ENCODE results near the gene APOL5. TPM values are rescaled to one million over a fixed set of nuclear protein-coding genes. Genes with fewer than 3 reads are reported as not detected.

The APOL5 gene
- polyA plus RNA-seq, 1 of the 3 experiments (the other 2 are of a cell fraction): not detected

GRCh38 chr22:35681454-35682052 lies 36.1 kb upstream of the APOL5 start:
- ChIA-PET POLR2A (no interaction called here), CTCF (interaction anchor here (0.9 kb wide), 1 partner anchor 25 kb away, joined by 3 read pairs; no protein-coding TSS in a partner anchor)
- H4K20me1 ChIP-seq (ENCODE audit: insufficient read depth): no peaks in the 10 kb centered on the region
- H3K79me2 ChIP-seq (ENCODE audit: insufficient read depth): no peaks in the 10 kb centered on the region
- H3K27me3 ChIP-seq (ENCODE audit: insufficient read depth): no peaks in the 10 kb centered on the region
- H3K27ac ChIP-seq (ENCODE audit: low read depth in 2 of 2, low read length in 1 of 2): no peak overlapping the region
- no peaks in the 10 kb centered on the region for H3K9me2 ChIP-seq
- H3K4me3 ChIP-seq (ENCODE audit: low read depth in 2 of 2, low read length in 1 of 2): no peak overlapping the region
- H3K4me2 ChIP-seq: no peak overlapping the region
- H3K4me1 ChIP-seq (ENCODE audit: control insufficient read depth in 1 of 2, insufficient read depth in 2 of 2, low read depth in 1 of 2, low read length in 1 of 2): no peaks in the 10 kb centered on the region
- WGBS (ENCODE audit: low lambda C conversion rate): 42% methylated on average over 4 of the region's 4 CpGs
- TF ChIP-seq JUND (IDR thresholded peaks at IDR 0.05) (no peak), ELF1 (IDR thresholded peaks at IDR 0.05) (no peak), MXI1 (IDR thresholded peaks at IDR 0.05; ENCODE audit: low read depth, low read length) (no peak), POLR2AphosphoS5 (IDR thresholded peaks at IDR 0.05; ENCODE audit: low read depth, low read length) (no peak), FOSL2 (IDR thresholded peaks at IDR 0.05; ENCODE audit: borderline replicate concordance, low read depth) (no peak)
- H3F3A ChIP-seq (replicated peaks; ENCODE audit: insufficient read depth): no peaks in the 10 kb centered on the region
- DNase-seq: no peak
- no peak overlapping the region for H2AFZ ChIP-seq (ENCODE audit: low read depth)
- H3K36me3 ChIP-seq (replicated peaks in 1 of 2; ENCODE audit: control insufficient read depth in 1 of 2, insufficient read depth in 2 of 2, low read length in 1 of 2): no peaks in the 10 kb centered on the region
- H3K9me3 ChIP-seq: no peaks in the 10 kb centered on the region
- no peak overlapping the region for H3K9ac ChIP-seq

DNA sequence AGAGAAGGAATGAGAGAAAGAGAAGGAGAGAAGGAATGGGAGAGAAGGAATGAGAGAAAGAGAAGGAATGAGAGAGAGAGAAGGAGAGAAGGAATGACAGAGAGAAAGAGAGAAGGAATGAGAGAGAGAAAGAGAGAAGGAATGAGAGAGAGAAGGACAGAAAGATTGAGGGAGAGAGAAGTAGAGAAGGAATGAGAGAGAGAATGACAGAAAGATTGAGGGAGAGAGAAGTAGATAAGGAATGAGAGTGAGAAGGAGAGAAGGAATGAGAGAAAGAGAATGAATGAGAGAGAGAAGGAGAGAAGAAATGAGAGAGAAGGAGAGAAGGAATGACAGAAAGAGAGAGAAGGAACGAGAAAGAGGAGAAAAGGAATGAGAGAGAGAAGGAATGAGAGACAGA lies 34.1 kb upstream of the APOL5 start:
- WGBS (ENCODE audit: low lambda C conversion rate): 31% methylated on average over 1 of the region's 1 CpG
- no peaks in the 10 kb centered on the region for H4K20me1 ChIP-seq (ENCODE audit: insufficient read depth)
- no peaks in the 10 kb centered on the region for H3K27me3 ChIP-seq (ENCODE audit: insufficient read depth)
- no peak for DNase-seq
- H3F3A ChIP-seq (replicated peaks; ENCODE audit: insufficient read depth): no peaks in the 10 kb centered on the region
- no peaks in the 10 kb centered on the region for H3K79me2 ChIP-seq (ENCODE audit: insufficient read depth)
- H3K4me1 ChIP-seq (ENCODE audit: control insufficient read depth in 1 of 2, insufficient read depth in 2 of 2, low read depth in 1 of 2, low read length in 1 of 2): no peaks in the 10 kb centered on the region
- H3K9me2 ChIP-seq: no peaks in the 10 kb centered on the region
- H3K9me3 ChIP-seq: no peaks in the 10 kb centered on the region
- no peak overlapping the region for H3K4me2 ChIP-seq
- ChIA-PET CTCF (interaction anchor here (1.4 to 1.6 kb wide), 2 partner anchors 25 to 52 kb away, joined by 4 to 5 read pairs; no protein-coding TSS in a partner anchor), POLR2A (no interaction called here)
- H3K4me3 ChIP-seq (ENCODE audit: low read depth in 2 of 2, low read length in 1 of 2): no peak overlapping the region
- no peak overlapping the region for H3K27ac ChIP-seq (ENCODE audit: low read depth in 2 of 2, low read length in 1 of 2)
- TF ChIP-seq RAD21 (IDR thresholded peaks at IDR 0.05; ENCODE audit: low read length): no peak
- no peak for TF ChIP-seq ZBTB33 (IDR thresholded peaks at IDR 0.05; ENCODE audit: borderline replicate concordance, low read depth)
- TF ChIP-seq FOSL2 (IDR thresholded peaks at IDR 0.05; ENCODE audit: borderline replicate concordance, low read depth): no peak
- no peak for TF ChIP-seq RCOR1 (IDR thresholded peaks at IDR 0.05; ENCODE audit: low read length)
- no peak for TF ChIP-seq TAF1 (IDR thresholded peaks at IDR 0.05; ENCODE audit: borderline replicate concordance, low read depth, low read length)
- TF ChIP-seq NFIC (IDR thresholded peaks at IDR 0.05; ENCODE audit: borderline replicate concordance): no peak
- TF ChIP-seq, protein P1, sequence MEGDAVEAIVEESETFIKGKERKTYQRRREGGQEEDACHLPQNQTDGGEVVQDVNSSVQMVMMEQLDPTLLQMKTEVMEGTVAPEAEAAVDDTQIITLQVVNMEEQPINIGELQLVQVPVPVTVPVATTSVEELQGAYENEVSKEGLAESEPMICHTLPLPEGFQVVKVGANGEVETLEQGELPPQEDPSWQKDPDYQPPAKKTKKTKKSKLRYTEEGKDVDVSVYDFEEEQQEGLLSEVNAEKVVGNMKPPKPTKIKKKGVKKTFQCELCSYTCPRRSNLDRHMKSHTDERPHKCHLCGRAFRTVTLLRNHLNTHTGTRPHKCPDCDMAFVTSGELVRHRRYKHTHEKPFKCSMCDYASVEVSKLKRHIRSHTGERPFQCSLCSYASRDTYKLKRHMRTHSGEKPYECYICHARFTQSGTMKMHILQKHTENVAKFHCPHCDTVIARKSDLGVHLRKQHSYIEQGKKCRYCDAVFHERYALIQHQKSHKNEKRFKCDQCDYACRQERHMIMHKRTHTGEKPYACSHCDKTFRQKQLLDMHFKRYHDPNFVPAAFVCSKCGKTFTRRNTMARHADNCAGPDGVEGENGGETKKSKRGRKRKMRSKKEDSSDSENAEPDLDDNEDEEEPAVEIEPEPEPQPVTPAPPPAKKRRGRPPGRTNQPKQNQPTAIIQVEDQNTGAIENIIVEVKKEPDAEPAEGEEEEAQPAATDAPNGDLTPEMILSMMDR (IDR thresholded peaks at IDR 0.05): no peak
- TF ChIP-seq CHD2 (IDR thresholded peaks at IDR 0.05; ENCODE audit: low read length, partially characterized antibody): no peak
- no peak for TF ChIP-seq JUND (IDR thresholded peaks at IDR 0.05)
- H3K9ac ChIP-seq: no peak overlapping the region
- H2AFZ ChIP-seq (ENCODE audit: low read depth): no peak overlapping the region
- no peaks in the 10 kb centered on the region for H3K36me3 ChIP-seq (replicated peaks in 1 of 2; ENCODE audit: control insufficient read depth in 1 of 2, insufficient read depth in 2 of 2, low read length in 1 of 2)
